A673 (cell line): ENCODE measurements around the gene NLRP10. TPM values are rescaled to one million over a fixed set of nuclear protein-coding genes. Genes with fewer than 3 reads are reported as not detected.

Experiments
- BruUV-seq: library from RNA; stranded (reverse); fragments of 400-500 nt; replicated peaks from 2 replicates; lab custom pipeline; 2021; lab: Mats Ljungman, UMichigan
- CTCF ChIA-PET: fragments of 300-600 bp; sonication (Branson Sonifier 250); formaldehyde crosslinking; loops from one replicate; lab custom pipeline; 2022; ENCODE audit warnings: antibody characterized with exemption; lab: Charles Lee
- POLR2A ChIA-PET: fragments of 300-600 bp; sonication (Branson Sonifier 250); formaldehyde crosslinking; loops from one replicate; lab custom pipeline; 2022; ENCODE audit warnings: antibody characterized with exemption; ENCODE audit not compliant: low non-redundant PET; lab: Charles Lee
- DNase-seq: peaks from one replicate; pipeline ENCODE4 v3.0.0-alpha.2; 2015; ENCODE audit warnings: low spot score
- H3K27ac ChIP-seq: fragments of 200-600 bp; sonication (generic); 2 replicates; pipeline ENCODE4 v1.5.1; 2016; ENCODE audit warnings: mixed run types, low read depth, mild to moderate bottlenecking, mixed read lengths, antibody characterized with exemption, low read length; ENCODE audit not compliant: poor library complexity, severe bottlenecking
- H3K27me3 ChIP-seq: fragments of 200-600 bp; sonication (generic); replicated peaks from 2 replicates; pipeline ENCODE4 v1.6.1; 2017; ENCODE audit warnings: mixed run types, low read depth, mild to moderate bottlenecking, mixed read lengths, antibody characterized with exemption, low read length; ENCODE audit not compliant: insufficient read depth, poor library complexity
- H3K36me3 ChIP-seq: fragments of 200-600 bp; sonication (generic); 2 replicates; pipeline ENCODE4 v1.6.1; 2016; ENCODE audit warnings: mixed run types, mild to moderate bottlenecking, mixed read lengths, antibody characterized with exemption, low read length; ENCODE audit not compliant: insufficient read depth, poor library complexity, severe bottlenecking
- H3K4me1 ChIP-seq: fragments of 200-600 bp; sonication (generic); 2 replicates; pipeline ENCODE4 v1.6.1; 2017; ENCODE audit warnings: mixed run types, mild to moderate bottlenecking, mixed read lengths, antibody characterized with exemption, low read length; ENCODE audit not compliant: insufficient read depth, poor library complexity, severe bottlenecking
- H3K4me3 ChIP-seq: fragments of 200-600 bp; sonication (generic); 2 replicates; pipeline ENCODE4 v1.5.1; 2016; ENCODE audit warnings: low read depth, mixed run types, mild to moderate bottlenecking, mixed read lengths, low read length; ENCODE audit not compliant: poor library complexity, severe bottlenecking
- H3K9me3 ChIP-seq: fragments of 200-600 bp; sonication (generic); 2 replicates; pipeline ENCODE4 v1.6.1; 2016; ENCODE audit warnings: mixed run types, low read depth, mild to moderate bottlenecking, mixed read lengths, antibody characterized with exemption, low read length; ENCODE audit not compliant: poor library complexity, severe bottlenecking
- CTCF ChIP-seq: fragments of 300-800, 200-600 bp; sonication (generic); conservative IDR thresholded peaks from 2 replicates; pipeline ENCODE4 v1.5.1; 2017; ENCODE audit warnings: low read depth, mild to moderate bottlenecking, antibody characterized with exemption, low read length, moderate library complexity, mixed read lengths
- EZH2 ChIP-seq: fragments of 200-600 bp; sonication (generic); IDR thresholded peaks from 2 replicates; pipeline ENCODE4 v1.6.1; 2017; ENCODE audit warnings: borderline replicate concordance, low read depth, mild to moderate bottlenecking, mixed read lengths, antibody characterized with exemption, low read length; ENCODE audit not compliant: poor library complexity, severe bottlenecking
- intact Hi-C: fragments of 100-400 bp; cut with micrococcal nuclease; formaldehyde crosslinking; loops from one replicate; pipeline ENCODE4 v1.10.0; 2022; ENCODE audit not compliant: unreplicated experiment
- total RNA-seq: library from RNA; stranded (reverse); gene quantifications from 2 replicates; pipeline ENCODE4 v1.2.3, GENCODE V29; 2021

Gene NLRP10
- total RNA-seq, 1 experiment from 2014 or later, result not detected

DNA sequence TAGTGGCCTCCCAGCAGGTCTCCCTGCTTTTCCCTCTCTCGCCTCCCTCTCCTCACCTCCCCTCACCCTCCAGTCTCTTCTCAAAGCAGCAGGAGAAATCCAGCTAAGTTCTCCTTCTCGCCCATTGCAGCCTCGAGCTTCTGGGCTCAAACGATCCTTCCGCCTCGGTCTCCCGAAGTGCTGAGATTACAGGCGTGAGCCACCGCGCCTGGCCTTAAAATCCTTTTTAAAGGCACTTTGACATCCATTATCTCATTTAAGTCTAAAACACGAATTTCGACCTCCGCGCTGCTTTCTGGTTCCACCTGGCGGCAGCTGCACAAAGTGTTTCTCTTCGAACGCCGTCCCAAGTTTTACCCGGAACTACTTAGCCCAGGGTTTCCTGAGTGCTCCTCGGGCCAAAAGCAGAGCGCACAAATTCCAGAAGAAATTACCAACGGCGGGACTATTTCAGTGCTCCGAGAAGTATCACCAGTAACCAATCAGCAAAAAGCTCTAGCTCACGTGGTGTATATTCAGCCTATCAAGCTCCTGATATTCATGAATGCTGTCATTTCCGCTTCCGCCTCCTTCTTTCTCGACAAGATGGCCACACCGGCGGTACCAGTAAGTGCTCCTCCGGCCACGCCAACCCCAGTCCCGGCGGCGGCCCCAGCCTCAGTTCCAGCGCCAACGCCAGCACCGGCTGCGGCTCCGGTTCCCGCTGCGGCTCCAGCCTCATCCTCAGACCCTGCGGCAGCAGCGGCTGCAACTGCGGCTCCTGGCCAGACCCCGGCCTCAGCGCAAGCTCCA is 21.7 kb upstream of the NLRP10 start, which contains the start of gene EIF3F:
TSS of gene EIF3F (plus strand) at position 570 of the 792 bp plus-strand sequence. CDS start at position 586, 16 bp downstream.
- DNase-seq, result peak; percentile 98
- Histone ChIP-seq H3K4me1 (peaks cover 5% of the 10 kb centered on the region), H3K4me3 (peak within 1 kb of the TSS; percentile 89), H3K9me3 (no peaks in the 10 kb centered on the region), H3K27ac (peak within 1 kb of the TSS; percentile 76), H3K36me3 (peaks cover 7% of the 10 kb centered on the region), H3K27me3 (no peaks in the 10 kb centered on the region)
- CTCF ChIA-PET, result interaction anchor here (0.5 to 1.0 kb wide), 5 partner anchors 9 to 113 kb away, joined by 3 to 6 read pairs (median 3); no protein-coding TSS in a partner anchor
- intact Hi-C loops, result loop anchor here (1.0 kb wide), 1 partner anchor 94 kb away; no protein-coding TSS in a partner anchor
- TF ChIP-seq EZH2 (no peak), CTCF (peak; percentile 74)
- no TSS peak for BruUV-seq
- POLR2A ChIA-PET, result interaction anchor here (0.6 kb wide), 1 partner anchor 1863 kb away, joined by 5 read pairs; no protein-coding TSS in a partner anchor

GRCh38 chr11:7983832-7984590 is 18.8 kb upstream of the NLRP10 start:
- no peak for DNase-seq
- Histone ChIP-seq H3K27ac (no peak overlapping the region), H3K4me3 (no peak overlapping the region), H3K36me3 (peaks cover under 1% of the 10 kb centered on the region), H3K4me1 (peaks cover 5% of the 10 kb centered on the region), H3K27me3 (no peaks in the 10 kb centered on the region), H3K9me3 (no peaks in the 10 kb centered on the region)
- ChIA-PET POLR2A (no interaction called here), CTCF (no interaction called here)
- intact Hi-C loops, result no loop called here
- BruUV-seq, result no TSS peak
- TF ChIP-seq EZH2, result no peak
- no peak for TF ChIP-seq CTCF

DNA sequence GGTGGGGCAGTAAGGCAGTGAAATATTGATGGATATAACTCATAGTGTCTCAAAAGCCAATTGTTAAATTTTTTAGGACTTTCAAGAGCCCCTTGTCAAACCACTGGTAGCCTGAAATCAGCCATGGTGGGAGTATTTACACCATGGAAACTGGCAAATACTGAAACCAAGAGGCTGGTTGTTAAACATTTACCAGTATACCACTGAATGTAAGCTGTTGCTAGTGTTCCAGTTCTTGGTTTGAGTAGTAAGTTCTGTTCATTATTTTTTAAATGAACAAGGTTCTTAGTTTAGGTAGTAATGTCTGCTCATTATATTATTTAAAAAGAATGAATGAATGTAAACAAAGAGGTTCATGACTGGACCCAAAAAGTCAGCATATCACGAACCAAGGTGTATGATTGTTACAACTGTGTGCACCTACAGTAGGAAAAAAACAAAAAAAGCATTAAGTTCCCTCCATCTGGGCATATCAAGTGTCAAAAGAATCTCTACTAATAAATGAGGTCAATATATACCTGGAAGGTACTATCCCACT is 17.4 kb upstream of the NLRP10 start:
- DNase-seq, result no peak
- intact Hi-C loops, result no loop called here
- POLR2A ChIA-PET, result no interaction called here
- Histone ChIP-seq H3K27ac (no peak overlapping the region), H3K4me1 (no peaks in the 10 kb centered on the region), H3K4me3 (no peak overlapping the region), H3K36me3 (no peaks in the 10 kb centered on the region), H3K9me3 (no peaks in the 10 kb centered on the region), H3K27me3 (no peaks in the 10 kb centered on the region)
- CTCF ChIA-PET, result no interaction called here
- BruUV-seq, result no TSS peak
- TF ChIP-seq CTCF (no peak), EZH2 (no peak)
